Dedifferentiated amniotic fluid mesenchymal stem cell (primary cell): ENCODE data around the gene RLN2.

Source experiments
- DNase-seq: peaks from one replicate; pipeline ENCODE4 v3.0.0-alpha.2; 2016; ENCODE audit errors: extremely low spot score

The RLN2 gene

GRCh38 chr9:5269249-5269715, 35.2 kb downstream of the RLN2 start:
- DNase-seq, result peak; percentile 16

DNA sequence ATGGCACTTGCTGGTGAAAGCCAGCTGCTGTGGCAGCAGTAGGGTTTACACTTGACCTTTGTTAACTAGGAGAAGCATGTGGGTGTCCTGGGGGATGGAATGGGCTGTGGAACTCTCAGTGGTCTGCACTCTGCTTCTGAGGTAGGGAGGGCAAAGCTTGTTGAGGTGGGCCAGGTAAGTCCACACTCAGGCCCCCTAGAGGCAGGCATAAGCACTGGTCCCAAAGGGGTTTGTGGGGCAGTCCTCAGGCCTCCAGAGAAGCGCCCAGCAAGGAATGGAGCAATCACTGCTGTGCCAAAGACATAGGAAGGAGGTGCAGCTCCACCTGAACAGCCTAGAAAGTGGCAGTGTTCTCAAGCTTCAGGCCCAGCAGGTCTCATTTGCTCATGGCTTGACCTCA, 38.6 kb downstream of the RLN2 start:
- DNase-seq, result no peak

GRCh38 chr9:5264219-5264595, 40.3 kb downstream of the RLN2 start:
- DNase-seq, result no peak

- no peak for DNase-seq
These were observed 40.9 kb downstream of the RLN2 start for GRCh38 chr9:5263351-5264218.
